Measurements from ENCODE around the gene GRAMD4. TPM values are rescaled to one million over a fixed set of nuclear protein-coding genes. Genes with fewer than 3 reads are reported as not detected.
A peak's percentile ranks its signal among the peaks of the same experiment; 100 is the strongest.

Gene GRAMD4
- total and polyA plus RNA-seq, 2 experiments from 2014 or later = 21.8 to 31.0 TPM

GRCh38 chr22:46726066-46726985, 106.1 kb downstream of the GRAMD4 start:
- 72% methylated on average over 38 of the region's 38 CpGs for WGBS (ENCODE audit: low lambda C conversion rate, missing lambda C conversion rate)
- Histone ChIP-seq H3K9me3 (ENCODE audit: low read depth) (no peaks in the 10 kb centered on the region), H3K79me2 (peaks cover 91% of the 10 kb centered on the region), H3K27ac (peak overlapping the region; percentile 66), H3K36me3 (replicated peaks; ENCODE audit: insufficient read depth, low read depth) (no peaks in the 10 kb centered on the region), H3K9me2 (replicated peaks; ENCODE audit: insufficient read depth) (no peaks in the 10 kb centered on the region), H3K4me2 (peak overlapping the region; percentile 59), H3K4me3 (no peak overlapping the region), H3K4me1 (ENCODE audit: insufficient read depth) (peaks cover 36% of the 10 kb centered on the region), H2AFZ (no peak overlapping the region), H4K20me1 (ENCODE audit: insufficient read depth, poor library complexity, severe bottlenecking) (peaks cover 80% of the 10 kb centered on the region), H3K27me3 (no peaks in the 10 kb centered on the region)
- TF ChIP-seq CTCF (IDR thresholded peaks at IDR 0.05; ENCODE audit: poor library complexity) (no peak), EZH2phosphoT487 (IDR thresholded peaks at IDR 0.05; ENCODE audit: low read depth, severe bottlenecking, unreplicated experiment) (no peak), EZH2 (IDR thresholded peaks at IDR 0.05; ENCODE audit: borderline replicate concordance) (no peak)
- DNase-seq (ENCODE audit: low spot score) = peak; percentile 39

DNA sequence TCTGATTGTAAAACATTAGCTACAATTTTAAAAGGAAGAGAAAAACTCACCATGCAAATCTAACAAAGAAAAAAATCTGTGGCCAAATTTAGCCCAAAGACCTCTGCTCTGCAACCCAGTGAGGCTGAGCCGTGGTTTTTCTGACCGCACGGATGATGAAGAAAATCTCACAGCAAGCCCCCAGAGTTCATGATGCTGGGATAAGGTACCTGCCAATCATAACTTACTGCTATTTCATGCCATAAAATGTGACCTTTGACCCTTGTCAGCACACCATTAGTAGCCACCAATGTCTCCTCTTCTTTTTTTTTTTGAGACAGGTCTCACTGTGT, 106.8 kb downstream of the GRAMD4 start:
- no peaks in the 10 kb centered on the region for H3K27me3 ChIP-seq
- H2AFZ ChIP-seq = no peak overlapping the region
- peaks cover 83% of the 10 kb centered on the region for H4K20me1 ChIP-seq (ENCODE audit: insufficient read depth, poor library complexity, severe bottlenecking)
- 90% methylated on average over 3 of the region's 3 CpGs for WGBS (ENCODE audit: low lambda C conversion rate, missing lambda C conversion rate)
- no peak for TF ChIP-seq CTCF (IDR thresholded peaks at IDR 0.05; ENCODE audit: poor library complexity)
- H3K9me2 ChIP-seq (replicated peaks; ENCODE audit: insufficient read depth) = no peaks in the 10 kb centered on the region
- peak overlapping the region; percentile 66 for H3K27ac ChIP-seq
- no peak overlapping the region for H3K4me2 ChIP-seq
- no peak overlapping the region for H3K4me3 ChIP-seq
- H3K36me3 ChIP-seq (replicated peaks; ENCODE audit: insufficient read depth, low read depth) = no peaks in the 10 kb centered on the region
- peaks cover 94% of the 10 kb centered on the region for H3K79me2 ChIP-seq
- no peak for DNase-seq (ENCODE audit: low spot score)
- no peaks in the 10 kb centered on the region for H3K9me3 ChIP-seq (ENCODE audit: low read depth)
- H3K4me1 ChIP-seq (ENCODE audit: insufficient read depth) = peaks cover 42% of the 10 kb centered on the region

GRCh38 chr22:46727813-46728364, 107.7 kb downstream of the GRAMD4 start:
- Histone ChIP-seq H3K9me2 (replicated peaks; ENCODE audit: insufficient read depth) (no peaks in the 10 kb centered on the region), H3K27me3 (no peaks in the 10 kb centered on the region), H3K27ac (peak overlapping the region; percentile 48), H3K9me3 (ENCODE audit: low read depth) (no peaks in the 10 kb centered on the region), H3K4me3 (no peak overlapping the region), H3K4me1 (ENCODE audit: insufficient read depth) (peaks cover 45% of the 10 kb centered on the region), H3K36me3 (replicated peaks; ENCODE audit: insufficient read depth, low read depth) (no peaks in the 10 kb centered on the region), H3K4me2 (no peak overlapping the region), H4K20me1 (ENCODE audit: insufficient read depth, poor library complexity, severe bottlenecking) (peaks cover 82% of the 10 kb centered on the region), H2AFZ (no peak overlapping the region), H3K79me2 (peaks cover 96% of the 10 kb centered on the region)
- TF ChIP-seq EZH2 (IDR thresholded peaks at IDR 0.05; ENCODE audit: borderline replicate concordance) (no peak), CTCF (IDR thresholded peaks at IDR 0.05; ENCODE audit: poor library complexity) (no peak), EZH2phosphoT487 (IDR thresholded peaks at IDR 0.05; ENCODE audit: low read depth, severe bottlenecking, unreplicated experiment) (no peak)
- DNase-seq (ENCODE audit: low spot score) = peak; percentile 6
- WGBS (ENCODE audit: low lambda C conversion rate, missing lambda C conversion rate) = 89% methylated on average over 16 of the region's 19 CpGs
